H1 (cell line): ENCODE results near the gene ZMPSTE24. TPM values are rescaled to one million over a fixed set of nuclear protein-coding genes. Genes with fewer than 3 reads are reported as not detected.

Experiments used
- CREB1 ChIP-seq: IDR thresholded peaks from 2 replicates; pipeline ENCODE4 v1.6.1; 2012; ENCODE audit warnings: inconsistent platforms
- POU5F1 ChIP-seq: IDR thresholded peaks from 2 replicates; pipeline ENCODE4 v1.6.1; 2011; ENCODE audit warnings: low read depth, mild to moderate bottlenecking, low read length, moderate library complexity
- RAD21 ChIP-seq, 2 experiments: IDR thresholded peaks in 1 of 2; conservative IDR thresholded peaks in 1 of 2; 2 replicates each; pipeline ENCODE4 v1.6.1; 2011; ENCODE audit warnings: low read depth in 2 of 2, low read length in 2 of 2, improper control_type of control experiment in 1 of 2, inconsistent platforms in 1 of 2, mild to moderate bottlenecking in 1 of 2, moderate library complexity in 1 of 2
- RFX5 ChIP-seq: IDR thresholded peaks from 2 replicates; pipeline ENCODE4 v1.6.1; 2011; ENCODE audit warnings: low read depth, low read length, improper control_type of control experiment, borderline replicate concordance
- SIN3A ChIP-seq, 2 experiments: IDR thresholded peaks in 1 of 2; conservative IDR thresholded peaks in 1 of 2; 2 replicates each; pipeline ENCODE4 v1.6.1; 2011 to 2012; ENCODE audit warnings: low read length in 2 of 2, improper control_type of control experiment in 1 of 2, low read depth in 1 of 2, mild to moderate bottlenecking in 1 of 2
- SIRT6 ChIP-seq: IDR thresholded peaks from one replicate; pipeline ENCODE4 v1.7.1; 2012; ENCODE audit warnings: low read length, inconsistent platforms
- TAF7 ChIP-seq: optimal IDR thresholded peaks from 2 replicates; pipeline ENCODE3; 2011; ENCODE audit warnings: low read depth, mild to moderate bottlenecking, inconsistent platforms, low read length, moderate library complexity, borderline replicate concordance
- YY1 ChIP-seq: IDR thresholded peaks from 2 replicates; pipeline ENCODE4 v1.6.1; 2011; ENCODE audit warnings: low read depth, mild to moderate bottlenecking, low read length
- polyA plus RNA-seq, 7 experiments: library from polyadenylated mRNA; depleted of rRNA in 3 of 7; stranded (reverse) in 5 of 7; unstranded in 2 of 7; fragments of >200 nt in 5 of 7; fragments of 200-250 nt in 2 of 7; gene quantifications; 1 replicate in 5 of 7; 2 replicates in 1 of 7; 4 replicates in 1 of 7; pipeline versions ENCODE4 v1.2.1 to v1.2.3, GENCODE V29; 2011 to 2013; ENCODE audit warnings: missing spikeins in 2 of 7, mixed read lengths in 2 of 7
- total RNA-seq: library from RNA; stranded (reverse); fragmentation: NEBNext Ultra II Directional; extraction: Animal tissue kit (Norgen Biotek cat#: 25700); gene quantifications from 2 replicates; pipeline ENCODE4 v1.2.1, GENCODE V29; 2021

ZMPSTE24 gene
- total and polyA plus RNA-seq, 2 of the 8 experiments (the other 6 are each of a cell fraction or from before 2014, with no cell fraction given): 12.7 to 42.9 TPM

- TF ChIP-seq RFX5 (no peak), TAF7 (no peak), POU5F1 (no peak), YY1 (no peak), RAD21 (IDR thresholded peaks at IDR 0.05 in 1 of 2, conservative IDR thresholded peaks at IDR 0.05 in 1 of 2; ENCODE audit: low read depth in 2 of 2, low read length in 2 of 2) (no peak), CREB1 (no peak), SIRT6 (no peak), SIN3A (conservative IDR thresholded peaks at IDR 0.05 in 1 of 2, IDR thresholded peaks at IDR 0.05 in 1 of 2; ENCODE audit: low read depth in 1 of 2, low read length in 2 of 2) (no peak)
These were observed 15.6 kb downstream of the ZMPSTE24 start (continued) for GRCh38 chr1:40273547-40274166.
